B cell (primary cell): ENCODE measurements around the gene PIK3AP1. TPM values are rescaled to one million over a fixed set of nuclear protein-coding genes. Genes with fewer than 3 reads are reported as not detected.

Experiments used
- ATAC-seq: fragments of 200-7000 bp; cut with Tn5 transposase; one replicate; pipeline ENCODE4 v1.10.0; 2021; ENCODE audit warnings: low read depth, mild to moderate bottlenecking, moderate number of reproducible peaks, moderate library complexity
- CTCF ChIA-PET: fragments of 350-600 bp; sonication (Branson Sonifier 250); formaldehyde crosslinking; loops from one replicate; lab custom pipeline; 2021; ENCODE audit warnings: antibody characterized with exemption, inconsistent platforms; lab: Charles Lee
- POLR2A ChIA-PET: fragments of 350-600 bp; sonication (Branson Sonifier 250); formaldehyde crosslinking; loops from one replicate; lab custom pipeline; 2021; ENCODE audit warnings: antibody characterized with exemption; lab: Charles Lee
- DNase-seq: peaks from one replicate; pipeline ENCODE4 v3.0.0; 2013
- H2AFZ ChIP-seq: 2 replicates; pipeline ENCODE4 v1.6.1; 2012; ENCODE audit warnings: mild to moderate bottlenecking, low read depth, low read length; ENCODE audit not compliant: insufficient read depth, poor library complexity, severe bottlenecking
- H3K27ac ChIP-seq, 2 donors: 1 replicate in 1 of 2; 2 replicates in 1 of 2; pipeline ENCODE4 v1.5.1; 2012 to 2013; ENCODE audit warnings: low read length in 2 of 2, mild to moderate bottlenecking in 2 of 2, moderate library complexity in 1 of 2
- H3K27me3 ChIP-seq, 4 experiments: fragments of 200-600 bp in 1 of 4; sonication (generic) in 1 of 4; replicated peaks in 1 of 4; 1 replicate in 2 of 4; 2 replicates in 2 of 4; pipeline versions ENCODE4 v1.6.1 to v1.7.0; 2013 to 2016; ENCODE audit warnings: low read length in 3 of 4, mild to moderate bottlenecking in 2 of 4, mixed read lengths in 1 of 4, moderate library complexity in 1 of 4; ENCODE audit not compliant: insufficient read depth in 4 of 4, control insufficient read depth in 3 of 4; ENCODE audit errors: control extremely low read depth in 1 of 4
- H3K36me3 ChIP-seq, 2 experiments: replicated peaks in 1 of 2; 1 replicate in 1 of 2; 2 replicates in 1 of 2; pipeline versions ENCODE4 v1.6.1 to v1.7.1; 2013; ENCODE audit warnings: low read length in 1 of 2; ENCODE audit not compliant: insufficient read depth in 2 of 2, control insufficient read depth in 1 of 2; ENCODE audit errors: control extremely low read depth in 1 of 2, extremely low read depth in 1 of 2
- H3K4me1 ChIP-seq, 2 donors: fragments of 200-600 bp in 1 of 2; sonication (generic) in 1 of 2; 1 replicate in 1 of 2; 2 replicates in 1 of 2; pipeline versions ENCODE4 v1.5.1 to v1.6.1; 2013 to 2017; ENCODE audit warnings: low read length in 2 of 2; ENCODE audit not compliant: control insufficient read depth in 2 of 2, insufficient read depth in 2 of 2
- H3K4me2 ChIP-seq: replicated peaks from 2 replicates; pipeline ENCODE3; 2012; ENCODE audit warnings: mild to moderate bottlenecking, low read depth, low read length; ENCODE audit not compliant: poor library complexity, severe bottlenecking
- H3K4me3 ChIP-seq, 5 experiments: fragments of 200-600 bp in 1 of 5; sonication (generic) in 1 of 5; 1 replicate in 3 of 5; 2 replicates in 2 of 5; pipeline versions ENCODE4 v1.5.1 to v1.7.0; 2011 to 2016; ENCODE audit warnings: low read length in 4 of 5, mild to moderate bottlenecking in 4 of 5, low read depth in 2 of 5, control low read depth in 1 of 5, moderate library complexity in 1 of 5; ENCODE audit not compliant: insufficient read depth in 1 of 5; ENCODE audit errors: control extremely low read depth in 1 of 5, extremely low read depth in 1 of 5
- H3K79me2 ChIP-seq: fragments of 200-600 bp; sonication (generic); one replicate; pipeline ENCODE4 v1.6.0; 2016; ENCODE audit warnings: low read length; ENCODE audit not compliant: control insufficient read depth, insufficient read depth
- H3K9ac ChIP-seq: fragments of 200-600 bp; sonication (generic); 2 replicates; pipeline ENCODE4 v1.6.1; 2017; ENCODE audit warnings: mild to moderate bottlenecking, low read length, moderate library complexity
- H3K9me3 ChIP-seq, 3 donors: one replicate each; pipeline versions ENCODE4 v1.6.1 to v1.7.1; 2013; ENCODE audit warnings: low read length in 2 of 3; ENCODE audit not compliant: control insufficient read depth in 2 of 3, insufficient read depth in 1 of 3; ENCODE audit errors: control extremely low read depth in 1 of 3
- H4K20me1 ChIP-seq: 2 replicates; pipeline ENCODE4 v1.6.0; 2012; ENCODE audit warnings: mild to moderate bottlenecking, low read length; ENCODE audit not compliant: insufficient read depth, control insufficient read depth, poor library complexity, severe bottlenecking
- H3K27ac Mint-ChIP-seq: one replicate; pipeline ENCODE4 v1.8.0; 2021; ENCODE audit warnings: mixed read lengths
- H3K27me3 Mint-ChIP-seq: one replicate; pipeline ENCODE4 v1.8.0; 2021; ENCODE audit warnings: mixed read lengths
- H3K4me1 Mint-ChIP-seq: one replicate; pipeline ENCODE4 v1.8.0; 2021; ENCODE audit warnings: mixed read lengths
- H3K4me3 Mint-ChIP-seq: one replicate; pipeline ENCODE4 v1.8.0; 2021; ENCODE audit warnings: mixed read lengths
- H3K9me3 Mint-ChIP-seq: one replicate; pipeline ENCODE4 v1.8.0; 2022; ENCODE audit warnings: mixed read lengths; ENCODE audit not compliant: insufficient read depth
- EZH2 ChIP-seq: IDR thresholded peaks from 2 replicates; pipeline ENCODE4 v1.6.1; 2012; ENCODE audit warnings: borderline replicate concordance, low read depth, mild to moderate bottlenecking, moderate library complexity, low read length; ENCODE audit not compliant: insufficient read depth, poor library complexity, severe bottlenecking
- WGBS: methylation state at CpG from one replicate; pipeline ENCODE4 v1.1.5; 2013; ENCODE audit warnings: missing lambda C conversion rate; ENCODE audit not compliant: insufficient coverage; 5-methylcytosine and 5-hydroxymethylcytosine counted together
- intact Hi-C: fragments of 100-400 bp; cut with micrococcal nuclease; formaldehyde crosslinking; loops from one replicate; pipeline ENCODE4 v1.10.0; 2022
- polyA plus RNA-seq: library from polyadenylated mRNA; depleted of rRNA; stranded (reverse); fragments of >200 nt; gene quantifications from 2 replicates; pipeline ENCODE4 v1.2.3, GENCODE V29; 2012
- total RNA-seq, 2 donors: library from RNA; stranded (reverse); fragments of 120-200 nt in 1 of 2; gene quantifications; 1 replicate in 1 of 2; 2 replicates in 1 of 2; pipeline versions ENCODE4 v1.2.3 to v1.2.4, GENCODE V29; 2013 to 2022
- TF ChIP-seq, protein P1 (sequence below): fragments of 200-600 bp; IDR thresholded peaks from one replicate; pipeline ENCODE4 v1.8.0; 2022; ENCODE audit warnings: antibody characterized with exemption, mild to moderate bottlenecking

Gene PIK3AP1
- total and polyA plus RNA-seq, 2 donors (not counting 1 experiment from before 2014, with no cell fraction given), result 125 to 130 TPM

DNA sequence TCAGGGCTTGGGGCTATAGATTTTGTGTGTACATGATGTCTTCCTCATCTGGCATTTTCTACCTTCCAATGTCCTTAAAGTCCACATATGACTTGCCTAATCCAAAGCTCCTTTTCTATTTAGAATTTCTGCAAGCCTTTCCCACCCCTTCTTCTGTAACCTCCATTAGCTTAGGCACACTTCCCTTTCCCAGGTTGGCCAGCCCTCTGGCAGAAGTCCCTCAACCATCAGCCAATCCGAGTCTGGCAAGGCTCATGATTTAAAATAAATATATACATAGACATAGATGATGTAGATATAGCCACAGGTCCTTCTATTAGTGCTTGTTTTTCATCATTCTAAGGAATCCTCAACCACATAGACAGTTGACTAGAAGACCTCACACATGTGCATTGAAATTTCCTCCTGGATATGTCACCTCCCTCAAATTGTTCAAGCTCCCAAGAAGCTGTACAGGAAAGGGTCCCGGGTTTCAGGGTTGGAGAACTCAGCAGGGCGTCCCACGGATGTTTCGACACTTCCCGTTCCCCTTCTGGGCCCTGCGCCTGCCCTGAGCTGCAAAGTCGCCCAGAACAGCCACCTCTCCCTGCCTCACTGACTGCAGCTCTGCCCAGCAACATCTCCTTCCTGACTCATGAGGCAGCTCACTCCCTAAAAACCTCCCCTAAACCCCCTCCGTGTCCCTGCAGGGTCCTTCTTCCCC, 20.4 kb upstream of the PIK3AP1 start:
- Mint-ChIP-seq H3K27me3 (no peaks in the 10 kb centered on the region), H3K4me3 (peak overlapping the region; percentile 67), H3K27ac (peak overlapping the region; percentile 93), H3K9me3 (no peaks in the 10 kb centered on the region), H3K4me1 (peaks cover 56% of the 10 kb centered on the region)
- CTCF ChIA-PET, result interaction anchor here (1.0 to 2.9 kb wide), 14 partner anchors 8 to 100 kb away, joined by 3 to 20 read pairs (median 8); partner anchors contain the start of gene PIK3AP1
- DNase-seq (peak; percentile 76), ATAC-seq (peak; percentile 78)
- WGBS, result 3% methylated on average over 7 of the region's 9 CpGs
- no peaks in the 10 kb centered on the region for H4K20me1 ChIP-seq
- POLR2A ChIA-PET, result interaction anchor here (1.1 to 1.3 kb wide), 2 partner anchors 16 to 40 kb away, joined by 3 read pairs; no protein-coding TSS in a partner anchor
- H3K27ac ChIP-seq, result peak overlapping the region; percentile 67 to 91
- TF ChIP-seq, protein P1, sequence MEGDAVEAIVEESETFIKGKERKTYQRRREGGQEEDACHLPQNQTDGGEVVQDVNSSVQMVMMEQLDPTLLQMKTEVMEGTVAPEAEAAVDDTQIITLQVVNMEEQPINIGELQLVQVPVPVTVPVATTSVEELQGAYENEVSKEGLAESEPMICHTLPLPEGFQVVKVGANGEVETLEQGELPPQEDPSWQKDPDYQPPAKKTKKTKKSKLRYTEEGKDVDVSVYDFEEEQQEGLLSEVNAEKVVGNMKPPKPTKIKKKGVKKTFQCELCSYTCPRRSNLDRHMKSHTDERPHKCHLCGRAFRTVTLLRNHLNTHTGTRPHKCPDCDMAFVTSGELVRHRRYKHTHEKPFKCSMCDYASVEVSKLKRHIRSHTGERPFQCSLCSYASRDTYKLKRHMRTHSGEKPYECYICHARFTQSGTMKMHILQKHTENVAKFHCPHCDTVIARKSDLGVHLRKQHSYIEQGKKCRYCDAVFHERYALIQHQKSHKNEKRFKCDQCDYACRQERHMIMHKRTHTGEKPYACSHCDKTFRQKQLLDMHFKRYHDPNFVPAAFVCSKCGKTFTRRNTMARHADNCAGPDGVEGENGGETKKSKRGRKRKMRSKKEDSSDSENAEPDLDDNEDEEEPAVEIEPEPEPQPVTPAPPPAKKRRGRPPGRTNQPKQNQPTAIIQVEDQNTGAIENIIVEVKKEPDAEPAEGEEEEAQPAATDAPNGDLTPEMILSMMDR, result no peak
- TF ChIP-seq EZH2, result no peak
- peaks cover 80% of the 10 kb centered on the region for H3K79me2 ChIP-seq
- H3K4me1 ChIP-seq, result peaks cover 72 to 74% of the 10 kb centered on the region in 2 donors
- H3K9ac ChIP-seq, result peak overlapping the region; percentile 15
- intact Hi-C loops, result loop anchor here (10.0 kb wide), 1 partner anchor 456 kb away; no protein-coding TSS in a partner anchor
- H3K4me2 ChIP-seq, result peak overlapping the region; percentile 59
- no peaks in the 10 kb centered on the region for H3K9me3 ChIP-seq
- H3K27me3 ChIP-seq, result no peaks in the 10 kb centered on the region
- H3K36me3 ChIP-seq, result peaks cover 0 to 2% of the 10 kb centered on the region in 2 experiments
- peak overlapping the region; percentile 23 for H2AFZ ChIP-seq
- H3K4me3 ChIP-seq, result peak overlapping the region in 4 of 5 experiments; percentile 13 to 28 (median 18)

DNA sequence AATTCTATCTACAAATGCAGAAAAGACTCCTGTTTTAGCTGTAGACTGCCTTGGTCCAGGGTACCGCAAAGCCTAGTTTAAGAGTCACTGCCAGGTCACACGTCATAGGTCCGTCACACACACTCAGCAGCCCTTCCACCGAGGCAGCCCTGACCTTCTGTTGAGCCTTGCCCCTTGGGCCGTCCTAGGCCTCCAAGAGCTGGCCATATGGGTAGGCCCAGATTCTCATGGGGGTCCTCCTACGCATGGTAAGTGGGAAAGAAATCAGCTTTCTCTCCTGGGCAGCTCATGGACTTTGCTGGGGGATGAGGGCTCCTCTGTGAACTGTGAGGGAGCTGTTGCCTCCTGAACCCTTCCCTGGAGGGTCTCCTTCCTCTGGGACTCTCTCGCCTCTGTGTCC, 19.8 kb upstream of the PIK3AP1 start:
- peak overlapping the region; percentile 67 to 91 for H3K27ac ChIP-seq
- no peak for TF ChIP-seq EZH2
- TF ChIP-seq, protein P1, result no peak
- H3K4me1 Mint-ChIP-seq, result peaks cover 53% of the 10 kb centered on the region
- DNase-seq (no peak), ATAC-seq (no peak)
- H3K36me3 ChIP-seq, result no peaks in the 10 kb centered on the region
- no peaks in the 10 kb centered on the region for H3K27me3 ChIP-seq
- no peaks in the 10 kb centered on the region for H4K20me1 ChIP-seq
- H3K4me1 ChIP-seq, result peaks cover 69 to 74% of the 10 kb centered on the region in 2 donors
- no peak overlapping the region for H2AFZ ChIP-seq
- CTCF ChIA-PET, result interaction anchor here (1.0 to 2.9 kb wide), 10 partner anchors 9 to 100 kb away, joined by 4 to 20 read pairs (median 9); partner anchors contain the start of gene PIK3AP1
- no peaks in the 10 kb centered on the region for H3K9me3 ChIP-seq
- no peaks in the 10 kb centered on the region for H3K9me3 Mint-ChIP-seq
- peaks cover 74% of the 10 kb centered on the region for H3K79me2 ChIP-seq
- WGBS, result 100% methylated on average over 5 of the region's 7 CpGs
- H3K4me3 Mint-ChIP-seq, result peak overlapping the region; percentile 23
- POLR2A ChIA-PET, result interaction anchor here (0.5 to 1.1 kb wide), 2 partner anchors 35 to 39 kb away, joined by 3 to 5 read pairs; no protein-coding TSS in a partner anchor
- peak overlapping the region; percentile 15 for H3K9ac ChIP-seq
- intact Hi-C loops, result loop anchor here (10.0 kb wide), 1 partner anchor 455 kb away; no protein-coding TSS in a partner anchor
- H3K27me3 Mint-ChIP-seq, result no peaks in the 10 kb centered on the region
- H3K27ac Mint-ChIP-seq, result peak overlapping the region; percentile 93
- peak overlapping the region; percentile 59 for H3K4me2 ChIP-seq
- peak overlapping the region in 2 of 5 experiments; percentile 21 to 28 for H3K4me3 ChIP-seq
